Measurements from ENCODE around the gene CAB39. TPM values are rescaled to one million over a fixed set of nuclear protein-coding genes. Genes with fewer than 3 reads are reported as not detected.

CAB39 gene
- polyA plus RNA-seq, 3 donors, result 33.1 to 53.8 (median 38.3) TPM

GRCh38 chr2:230761704-230762103, 49.1 kb downstream of the CAB39 start:
- no peak overlapping the region for H3K4me3 Mint-ChIP-seq
- peaks cover 38 to 64% of the 10 kb centered on the region in 2 donors for H3K36me3 ChIP-seq (replicated peaks in 1 of 2; ENCODE audit: control insufficient read depth in 1 of 2, insufficient read depth in 2 of 2, low read length in 2 of 2)
- peaks cover 42% of the 10 kb centered on the region for H3K4me1 Mint-ChIP-seq
- no peak overlapping the region for H3K4me3 ChIP-seq (replicated peaks in 1 of 3; ENCODE audit: low read depth in 2 of 3, low read length in 3 of 3)
- H4K20me1 ChIP-seq (ENCODE audit: insufficient read depth, low read length), result peaks cover 99% of the 10 kb centered on the region
- no peaks in the 10 kb centered on the region for H3K9me3 ChIP-seq (replicated peaks in 1 of 2; ENCODE audit: control insufficient read depth in 1 of 2, insufficient read depth in 1 of 2, low read length in 2 of 2)
- peaks cover 52 to 53% of the 10 kb centered on the region in 2 donors for H3K36me3 Mint-ChIP-seq
- H2AFZ ChIP-seq (ENCODE audit: insufficient read depth, low read depth, low read length, poor library complexity, severe bottlenecking), result no peak overlapping the region
- H3K27ac Mint-ChIP-seq, result no peak overlapping the region
- H3K79me2 ChIP-seq (ENCODE audit: insufficient read depth, low read length), result peaks cover 76% of the 10 kb centered on the region
- peaks cover 0 to 2% (median 0%) of the 10 kb centered on the region in 3 donors for H3K27me3 Mint-ChIP-seq (ENCODE audit: low read depth in 3 of 3)
- H3K4me2 ChIP-seq (replicated peaks; ENCODE audit: extremely low read depth, low read length, poor library complexity, severe bottlenecking), result no peak overlapping the region
- no peaks in the 10 kb centered on the region for H3K27me3 ChIP-seq (ENCODE audit: control insufficient read depth in 2 of 2, insufficient read depth in 2 of 2, low read length in 2 of 2)
- TF ChIP-seq CTCF (IDR thresholded peaks at IDR 0.05), result no peak
- WGBS (ENCODE audit: insufficient coverage), result 95% methylated on average over 4 of the region's 8 CpGs
- no peak for DNase-seq
- intact Hi-C loops (cut with micrococcal nuclease), result no loop called here
- peaks cover 38% of the 10 kb centered on the region in 2 donors for H3K4me1 ChIP-seq (ENCODE audit: control insufficient read depth in 1 of 2, insufficient read depth in 2 of 2, low read length in 2 of 2)
- H3K9me3 Mint-ChIP-seq, result no peaks in the 10 kb centered on the region
- H3K9ac ChIP-seq (ENCODE audit: insufficient read depth, low read length, poor library complexity, severe bottlenecking), result no peak overlapping the region
- no peak overlapping the region for H3K27ac ChIP-seq (ENCODE audit: low read depth in 1 of 2, low read length in 2 of 2)

GRCh38 chr2:230762317-230762896, 49.8 kb downstream of the CAB39 start:
- WGBS (ENCODE audit: insufficient coverage), result 67% methylated on average over 1 of the region's 4 CpGs
- Histone ChIP-seq H3K27me3 (ENCODE audit: control insufficient read depth in 2 of 2, insufficient read depth in 2 of 2, low read length in 2 of 2) (no peaks in the 10 kb centered on the region), H3K4me1 (ENCODE audit: control insufficient read depth in 1 of 2, insufficient read depth in 2 of 2, low read length in 2 of 2) (peaks cover 30 to 31% of the 10 kb centered on the region in 2 donors), H3K36me3 (replicated peaks in 1 of 2; ENCODE audit: control insufficient read depth in 1 of 2, insufficient read depth in 2 of 2, low read length in 2 of 2) (peaks cover 44 to 71% of the 10 kb centered on the region in 2 donors), H3K4me3 (replicated peaks in 1 of 3; ENCODE audit: low read depth in 2 of 3, low read length in 3 of 3) (no peak overlapping the region), H3K9ac (ENCODE audit: insufficient read depth, low read length, poor library complexity, severe bottlenecking) (no peak overlapping the region), H2AFZ (ENCODE audit: insufficient read depth, low read depth, low read length, poor library complexity, severe bottlenecking) (no peak overlapping the region), H3K27ac (ENCODE audit: low read depth in 1 of 2, low read length in 2 of 2) (no peak overlapping the region), H3K9me3 (replicated peaks in 1 of 2; ENCODE audit: control insufficient read depth in 1 of 2, insufficient read depth in 1 of 2, low read length in 2 of 2) (no peaks in the 10 kb centered on the region), H4K20me1 (ENCODE audit: insufficient read depth, low read length) (peaks cover 99% of the 10 kb centered on the region), H3K79me2 (ENCODE audit: insufficient read depth, low read length) (peaks cover 76% of the 10 kb centered on the region), H3K4me2 (replicated peaks; ENCODE audit: extremely low read depth, low read length, poor library complexity, severe bottlenecking) (no peak overlapping the region)
- Mint-ChIP-seq H3K27ac (peak overlapping the region in 1 of 7 donors; percentile 32), H3K4me1 (peaks cover 35% of the 10 kb centered on the region), H3K27me3 (ENCODE audit: low read depth in 3 of 3) (peaks cover 0 to 2% (median 0%) of the 10 kb centered on the region in 3 donors), H3K36me3 (peaks cover 59% of the 10 kb centered on the region in 2 donors), H3K9me3 (no peaks in the 10 kb centered on the region), H3K4me3 (no peak overlapping the region)
- peak; percentile 40 for TF ChIP-seq CTCF (IDR thresholded peaks at IDR 0.05)
- intact Hi-C loops (cut with micrococcal nuclease), result no loop called here
- DNase-seq, result peak in 1 of 3 donors; percentile 10
